CD4-positive, alpha-beta T cell (primary cell): ENCODE results near the gene ARAF. TPM values are rescaled to one million over a fixed set of nuclear protein-coding genes. Genes with fewer than 3 reads are reported as not detected.

Experiments
- ATAC-seq: fragments of 200-7000 bp; cut with Tn5 transposase; one replicate; pipeline ENCODE4 v1.10.0; 2022; ENCODE audit warnings: mild to moderate bottlenecking; ENCODE audit not compliant: poor library complexity
- CTCF ChIA-PET: fragments of 350-600 bp; sonication (Branson Sonifier 250); formaldehyde crosslinking; loops from one replicate; lab custom pipeline; 2021; ENCODE audit warnings: antibody characterized with exemption, inconsistent platforms; lab: Charles Lee
- POLR2A ChIA-PET: fragments of 350-600 bp; sonication (Branson Sonifier 250); formaldehyde crosslinking; loops from one replicate; lab custom pipeline; 2021; ENCODE audit warnings: antibody characterized with exemption, inconsistent platforms; lab: Charles Lee
- DNase-seq, 14 experiments: peaks; one replicate each; pipeline ENCODE4 v3.0.0-alpha.2; 2013 to 2020; ENCODE audit warnings: mixed read lengths in 2 of 14
- H3K27ac ChIP-seq, 2 donors: one replicate each; pipeline versions ENCODE4 v1.5.1 to v1.7.0; 2013; ENCODE audit warnings: low read length in 2 of 2, low read depth in 1 of 2, mild to moderate bottlenecking in 1 of 2
- H3K27me3 ChIP-seq, 2 experiments: 1 replicate in 1 of 2; 2 replicates in 1 of 2; pipeline versions ENCODE4 v1.6.1 to v1.7.0; 2013; ENCODE audit warnings: low read length in 2 of 2, control low read depth in 1 of 2, mild to moderate bottlenecking in 1 of 2, moderate library complexity in 1 of 2; ENCODE audit not compliant: insufficient read depth in 2 of 2, control insufficient read depth in 1 of 2
- H3K36me3 ChIP-seq: one replicate; pipeline ENCODE4 v1.6.1; 2013; ENCODE audit warnings: low read length, control low read depth; ENCODE audit not compliant: insufficient read depth
- H3K4me1 ChIP-seq: one replicate; pipeline ENCODE4 v1.6.1; 2013; ENCODE audit warnings: low read length, control low read depth; ENCODE audit not compliant: insufficient read depth
- H3K4me3 ChIP-seq: one replicate; pipeline ENCODE4 v1.5.1; 2013; ENCODE audit warnings: mild to moderate bottlenecking, low read length, moderate library complexity
- H3K9me3 ChIP-seq, 2 experiments: 1 replicate in 1 of 2; 2 replicates in 1 of 2; pipeline versions ENCODE4 v1.6.1 to v1.7.0; 2013; ENCODE audit warnings: low read length in 2 of 2, mild to moderate bottlenecking in 2 of 2, control low read depth in 1 of 2, moderate library complexity in 1 of 2; ENCODE audit not compliant: control insufficient read depth in 1 of 2, insufficient read depth in 1 of 2
- H3K27ac Mint-ChIP-seq: one replicate; pipeline ENCODE4 v1.8.0; 2020; ENCODE audit warnings: mixed read lengths
- H3K27me3 Mint-ChIP-seq: one replicate; pipeline ENCODE4 v1.8.0; 2021; ENCODE audit warnings: mixed read lengths
- H3K36me3 Mint-ChIP-seq: one replicate; pipeline ENCODE4 v1.8.0; 2021; ENCODE audit warnings: low read depth, mixed read lengths
- H3K4me1 Mint-ChIP-seq: one replicate; pipeline ENCODE4 v1.8.0; 2021; ENCODE audit warnings: low read depth, mixed read lengths
- H3K4me3 Mint-ChIP-seq: one replicate; pipeline ENCODE4 v1.8.0; 2020; ENCODE audit warnings: mild to moderate bottlenecking, mixed read lengths
- H3K9me3 Mint-ChIP-seq: one replicate; pipeline ENCODE4 v1.8.0; 2020; ENCODE audit warnings: mixed read lengths
- intact Hi-C, 2 experiments: fragments of 100-400 bp; cut with DNase I in 1 of 2; cut with micrococcal nuclease in 1 of 2; formaldehyde crosslinking; loops; one replicate each; pipeline versions ENCODE4 v1.15.1 to v1.9.0; 2023 to 2025; cut with DNase I, micrococcal nuclease
- total RNA-seq, 174 experiments: library from RNA in 2 of 174; stranded (reverse) in 2 of 174; gene quantifications; one replicate each; pipeline ENCODE4 v1.2.3 and lab custom pipeline; 2021 to 2026
- TF ChIP-seq, protein P1 (sequence below): fragments of 200-600 bp; IDR thresholded peaks from one replicate; pipeline ENCODE4 v1.8.0; 2022; ENCODE audit warnings: antibody characterized with exemption, mild to moderate bottlenecking

The ARAF gene
- total RNA-seq, 2 experiments from 2014 or later: 119 to 121 TPM

DNA sequence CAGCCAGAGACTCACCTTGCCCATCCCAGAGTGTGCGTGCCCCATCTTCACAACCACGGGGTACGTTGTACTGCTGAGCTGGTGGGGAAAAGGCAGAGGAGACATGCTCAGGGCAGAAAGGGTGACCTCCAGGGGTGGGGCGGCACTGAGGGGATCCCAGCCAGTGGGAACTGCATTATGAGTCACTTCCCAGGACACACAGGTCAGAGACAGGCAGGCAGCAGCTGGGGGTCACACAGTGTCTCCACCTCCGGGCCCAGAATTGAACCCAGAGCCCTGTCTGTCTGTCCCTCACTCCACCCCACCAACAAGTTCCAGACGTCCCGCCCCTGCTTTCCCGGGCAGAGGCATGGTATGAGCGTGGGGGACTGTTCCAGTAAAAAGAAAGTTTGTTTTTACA lies 16.4 kb downstream of the ARAF start:
- H3K27me3 Mint-ChIP-seq: peaks cover 5% of the 10 kb centered on the region
- H3K4me1 Mint-ChIP-seq: peaks cover 24% of the 10 kb centered on the region
- peaks cover 41% of the 10 kb centered on the region for H3K4me1 ChIP-seq
- intact Hi-C loops: no loop called here
- H3K27ac ChIP-seq: no peak overlapping the region
- H3K9me3 ChIP-seq: peaks cover 0 to 3% of the 10 kb centered on the region in 2 experiments
- peaks cover under 1% of the 10 kb centered on the region for H3K36me3 Mint-ChIP-seq
- TF ChIP-seq, protein P1, sequence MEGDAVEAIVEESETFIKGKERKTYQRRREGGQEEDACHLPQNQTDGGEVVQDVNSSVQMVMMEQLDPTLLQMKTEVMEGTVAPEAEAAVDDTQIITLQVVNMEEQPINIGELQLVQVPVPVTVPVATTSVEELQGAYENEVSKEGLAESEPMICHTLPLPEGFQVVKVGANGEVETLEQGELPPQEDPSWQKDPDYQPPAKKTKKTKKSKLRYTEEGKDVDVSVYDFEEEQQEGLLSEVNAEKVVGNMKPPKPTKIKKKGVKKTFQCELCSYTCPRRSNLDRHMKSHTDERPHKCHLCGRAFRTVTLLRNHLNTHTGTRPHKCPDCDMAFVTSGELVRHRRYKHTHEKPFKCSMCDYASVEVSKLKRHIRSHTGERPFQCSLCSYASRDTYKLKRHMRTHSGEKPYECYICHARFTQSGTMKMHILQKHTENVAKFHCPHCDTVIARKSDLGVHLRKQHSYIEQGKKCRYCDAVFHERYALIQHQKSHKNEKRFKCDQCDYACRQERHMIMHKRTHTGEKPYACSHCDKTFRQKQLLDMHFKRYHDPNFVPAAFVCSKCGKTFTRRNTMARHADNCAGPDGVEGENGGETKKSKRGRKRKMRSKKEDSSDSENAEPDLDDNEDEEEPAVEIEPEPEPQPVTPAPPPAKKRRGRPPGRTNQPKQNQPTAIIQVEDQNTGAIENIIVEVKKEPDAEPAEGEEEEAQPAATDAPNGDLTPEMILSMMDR: no peak
- H3K36me3 ChIP-seq: no peaks in the 10 kb centered on the region
- no peaks in the 10 kb centered on the region for H3K9me3 Mint-ChIP-seq
- CTCF ChIA-PET: no interaction called here
- DNase-seq: no peak
- H3K4me3 Mint-ChIP-seq: no peak overlapping the region
- no peak overlapping the region for H3K4me3 ChIP-seq
- no peaks in the 10 kb centered on the region for H3K27me3 ChIP-seq
- no peak for ATAC-seq
- POLR2A ChIA-PET: no interaction called here
- no peak overlapping the region for H3K27ac Mint-ChIP-seq

DNA sequence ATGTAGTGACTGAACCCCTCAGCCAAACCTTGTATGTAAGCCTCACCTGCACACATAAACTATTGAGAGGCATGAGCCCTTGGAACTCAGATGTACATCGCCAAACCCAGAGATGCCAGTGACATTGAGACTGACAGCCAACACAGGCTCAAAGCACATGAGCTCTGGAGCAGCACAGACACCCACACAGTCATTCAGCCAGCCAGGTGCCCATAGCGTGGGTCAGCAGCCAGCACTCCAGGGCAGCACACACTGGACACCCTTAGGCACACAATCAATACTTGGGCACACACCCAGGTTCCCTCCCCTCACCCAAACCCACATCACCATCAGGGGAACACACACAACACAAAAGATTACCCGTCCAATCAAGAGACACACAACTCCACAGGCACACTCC lies 16.9 kb downstream of the ARAF start:
- Histone ChIP-seq H3K4me3 (no peak overlapping the region), H3K9me3 (peaks cover 0 to 1% of the 10 kb centered on the region in 2 experiments), H3K4me1 (peaks cover 46% of the 10 kb centered on the region), H3K27ac (no peak overlapping the region), H3K36me3 (no peaks in the 10 kb centered on the region), H3K27me3 (no peaks in the 10 kb centered on the region)
- Mint-ChIP-seq H3K4me1 (peaks cover 25% of the 10 kb centered on the region), H3K9me3 (no peaks in the 10 kb centered on the region), H3K36me3 (no peaks in the 10 kb centered on the region), H3K4me3 (peak overlapping the region; percentile 15), H3K27ac (no peak overlapping the region), H3K27me3 (peaks cover 5% of the 10 kb centered on the region)
- CTCF ChIA-PET: no interaction called here
- TF ChIP-seq, protein P1: no peak
- DNase-seq: no peak
- ATAC-seq: no peak
- POLR2A ChIA-PET: no interaction called here
- intact Hi-C loops: no loop called here

DNA sequence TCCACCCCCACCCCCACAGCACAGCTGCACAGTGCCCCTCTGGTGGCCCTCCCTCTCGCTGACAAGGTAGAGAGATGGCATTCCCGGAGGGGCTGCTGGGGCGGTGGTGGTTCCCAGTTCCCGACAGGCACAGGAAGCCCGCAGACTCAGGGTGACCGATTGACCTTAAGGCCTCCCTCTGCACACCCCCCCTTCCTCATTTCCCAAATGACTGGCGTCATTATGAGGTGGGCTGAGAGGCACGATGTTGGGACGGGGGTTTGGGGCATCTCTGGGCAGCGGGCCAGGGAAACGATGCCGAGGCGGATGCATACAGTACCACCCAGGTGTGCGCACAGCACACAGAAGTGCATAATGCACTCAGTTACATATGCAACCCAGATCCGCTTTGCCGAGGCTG lies 17.7 kb downstream of the ARAF start:
- no peaks in the 10 kb centered on the region for H3K27me3 Mint-ChIP-seq
- no peaks in the 10 kb centered on the region for H3K9me3 ChIP-seq
- intact Hi-C loops: no loop called here
- ChIA-PET CTCF (no interaction called here), POLR2A (no interaction called here)
- no peaks in the 10 kb centered on the region for H3K27me3 ChIP-seq
- H3K36me3 Mint-ChIP-seq: no peaks in the 10 kb centered on the region
- no peak overlapping the region for H3K4me3 Mint-ChIP-seq
- ATAC-seq (no peak), DNase-seq (peak in 1 of 14 experiments; percentile 19)
- peaks cover 25% of the 10 kb centered on the region for H3K4me1 Mint-ChIP-seq
- H3K9me3 Mint-ChIP-seq: no peaks in the 10 kb centered on the region
- no peak overlapping the region for H3K4me3 ChIP-seq
- H3K4me1 ChIP-seq: peaks cover 48% of the 10 kb centered on the region
- no peak overlapping the region for H3K27ac ChIP-seq
- no peak overlapping the region for H3K27ac Mint-ChIP-seq
- TF ChIP-seq, protein P1: no peak
- no peaks in the 10 kb centered on the region for H3K36me3 ChIP-seq
